Inflammatory macrophage treated with lipopolysaccharide for 4 hours (primary cell): ENCODE results near the gene FAM131C.

ENCODE experiments used
- DNase-seq: peaks from one replicate; pipeline ENCODE4 v3.0.0-alpha.2; 2020

Gene FAM131C

DNA sequence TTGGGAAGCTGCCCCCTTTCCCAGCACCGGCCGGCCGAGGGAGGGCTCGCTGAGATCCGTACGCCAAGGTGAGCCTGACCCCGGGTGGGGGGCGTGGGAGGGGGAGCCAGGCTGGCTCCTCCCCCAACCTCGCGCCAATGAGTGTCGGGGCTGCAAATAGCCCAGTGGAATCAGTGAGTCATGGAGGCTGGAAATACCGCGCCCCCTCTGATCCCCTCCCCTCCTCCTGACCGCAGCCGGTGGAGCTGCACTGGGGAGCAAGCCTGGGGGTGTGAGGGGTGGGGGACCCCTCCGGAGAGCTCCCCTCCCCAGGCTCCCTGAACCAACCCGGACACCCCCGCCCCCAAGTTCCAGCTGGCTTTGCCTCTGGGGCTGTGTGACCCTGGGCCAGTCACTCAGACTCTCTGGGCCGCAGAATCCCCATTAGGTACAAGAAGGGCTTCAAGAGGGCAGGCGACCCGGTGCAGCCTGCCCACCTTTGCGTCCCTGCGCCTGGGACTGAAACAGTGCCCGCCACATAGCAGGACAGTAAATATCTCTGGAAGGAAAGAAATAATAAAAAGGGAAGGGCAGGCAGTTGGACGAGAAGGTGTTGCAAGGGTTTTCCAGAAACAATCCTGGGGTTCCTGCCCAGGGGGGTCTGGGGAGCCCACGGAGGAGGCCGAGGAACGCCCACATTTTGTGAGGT is 60.1 kb downstream of the FAM131C start:
- DNase-seq = peak; percentile 37

DNA sequence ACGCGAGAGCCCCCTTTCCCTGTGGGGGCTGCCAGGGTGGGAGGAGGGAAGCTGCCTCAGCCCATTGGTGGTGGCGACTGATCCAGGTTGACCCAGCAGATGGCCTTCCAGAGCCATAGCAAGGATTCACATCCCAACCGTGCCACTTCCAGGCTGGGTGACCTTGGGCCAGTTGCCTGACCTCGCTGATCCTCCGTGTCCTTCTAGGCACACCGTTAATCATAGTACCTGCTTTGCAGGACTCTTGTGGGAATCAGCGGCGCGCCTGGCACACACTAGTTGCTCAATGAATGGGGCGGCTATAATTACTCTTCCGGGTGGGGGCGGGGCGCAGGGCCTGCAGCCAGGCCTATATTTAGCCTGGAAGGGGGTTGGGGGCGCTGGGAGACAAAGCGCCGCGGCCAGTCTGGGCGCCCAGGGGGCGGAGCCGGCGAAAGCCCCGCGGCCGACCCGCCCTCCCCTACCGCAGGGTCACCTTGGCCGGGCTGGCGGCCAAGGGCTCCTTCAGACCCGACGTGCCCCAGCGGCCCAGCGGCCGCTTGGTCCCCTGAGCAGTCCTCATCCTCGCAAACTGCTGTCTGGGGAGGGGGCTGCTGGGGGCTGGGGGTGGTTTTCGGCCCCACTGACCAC is 60.7 kb downstream of the FAM131C start:
- DNase-seq = peak; percentile 35

DNA sequence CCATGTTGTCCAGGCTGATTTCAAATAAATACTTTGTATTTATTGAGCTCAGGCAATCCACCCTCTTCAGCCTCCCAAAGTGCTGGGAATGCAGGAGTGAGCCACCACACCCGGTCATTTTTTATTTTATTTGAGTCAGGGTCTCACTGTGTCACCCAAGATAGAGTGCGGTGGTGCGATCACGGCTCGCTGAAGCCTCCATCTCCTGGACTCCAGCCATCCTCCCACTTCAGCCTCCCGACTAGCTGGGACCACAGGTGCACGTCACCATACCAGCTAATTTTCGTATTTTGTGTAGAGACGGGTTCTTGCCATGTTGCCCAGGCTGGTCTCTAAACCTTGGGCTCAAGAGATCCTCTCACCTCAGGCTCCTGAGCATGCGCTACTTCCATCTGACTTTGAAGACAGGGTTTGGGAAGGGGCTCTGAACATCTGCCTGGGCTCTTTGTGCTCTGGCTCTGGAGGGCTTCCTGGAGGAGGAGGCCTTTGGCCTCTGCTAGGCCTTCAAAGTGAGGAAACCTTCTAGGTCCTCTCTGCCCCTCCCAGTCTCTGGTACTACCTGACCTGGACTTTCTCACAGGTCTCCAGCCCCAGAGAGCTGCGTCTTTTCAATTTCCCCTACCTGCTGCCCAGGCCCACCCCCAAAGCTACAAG is 61.4 kb downstream of the FAM131C start:
- DNase-seq = no peak

DNA sequence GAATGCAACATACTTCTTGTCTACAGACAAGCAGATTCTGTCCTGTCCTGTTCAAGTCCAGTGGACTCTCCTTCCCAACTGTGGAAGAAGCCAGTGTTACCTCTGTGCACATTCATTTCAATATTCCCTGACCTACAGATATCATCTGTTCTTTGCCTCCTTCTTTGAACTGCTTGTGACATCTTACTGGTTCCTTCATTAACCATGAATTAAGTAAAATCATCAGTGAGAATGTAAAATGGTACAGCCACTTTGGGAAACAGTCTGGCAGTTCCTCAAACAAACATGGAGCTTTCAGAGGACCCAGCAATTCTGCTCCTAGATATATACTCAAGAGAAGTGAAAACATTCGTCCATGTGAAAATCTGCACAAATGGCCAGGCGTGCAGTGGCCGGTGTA is 62.6 kb downstream of the FAM131C start:
- DNase-seq = no peak

DNA sequence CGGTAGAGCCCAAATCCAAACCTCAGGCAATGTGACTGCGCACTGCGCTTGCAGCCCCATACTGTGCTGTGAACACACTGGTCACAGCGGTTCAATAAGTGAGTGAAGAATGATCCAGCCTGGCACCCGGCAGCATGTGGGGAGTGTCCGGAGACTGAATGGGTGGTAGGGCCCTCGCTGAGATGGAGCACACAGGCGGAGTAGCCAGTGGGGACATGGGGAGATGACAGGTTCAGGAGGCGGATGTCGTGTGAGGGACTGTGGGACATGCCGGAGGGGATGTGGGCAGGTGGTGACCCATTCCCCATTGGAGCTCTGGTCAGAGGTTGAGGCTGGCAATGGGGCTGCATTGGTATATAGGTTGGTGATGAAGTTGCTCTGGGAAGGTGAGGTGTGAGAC is 63.8 kb downstream of the FAM131C start:
- no peak for DNase-seq

DNA sequence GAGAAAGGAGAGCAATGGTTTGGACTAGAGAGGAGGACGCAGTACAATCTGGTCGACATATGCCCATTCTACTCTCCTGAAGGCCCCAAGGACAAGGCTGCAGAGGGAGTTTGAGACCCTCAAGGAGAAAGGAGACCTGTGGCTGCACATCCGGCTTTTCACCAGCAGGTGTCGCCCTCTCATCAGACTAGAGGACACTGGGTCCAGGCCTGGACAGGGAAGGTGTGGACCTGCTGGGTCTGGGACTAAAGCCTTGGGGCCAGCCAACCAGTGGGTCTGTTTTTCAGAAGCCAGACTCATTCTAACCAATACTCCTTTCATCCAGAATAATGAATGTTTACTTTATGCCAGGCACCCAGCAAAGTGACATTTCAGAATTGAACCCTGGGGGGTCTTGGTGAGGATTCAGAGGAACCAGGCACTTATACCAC is 64.4 kb downstream of the FAM131C start:
- peak; percentile 63 for DNase-seq
